H1 (cell line): ENCODE measurements around the gene ZNF85. TPM values are rescaled to one million over a fixed set of nuclear protein-coding genes. Genes with fewer than 3 reads are reported as not detected.

Source experiments
- ASH2L ChIP-seq: fragments of 200-600, 300-600 bp; sonication (generic); IDR thresholded peaks from one replicate; pipeline ENCODE4 v1.7.1; 2017; ENCODE audit warnings: low read length
- ATF2 ChIP-seq: IDR thresholded peaks from 2 replicates; pipeline ENCODE4 v1.6.1; 2012; ENCODE audit warnings: low read length, inconsistent platforms
- BACH1 ChIP-seq: IDR thresholded peaks from 2 replicates; pipeline ENCODE4 v1.6.1; 2012; ENCODE audit warnings: low read length, improper control_type of control experiment
- BRCA1 ChIP-seq: IDR thresholded peaks from 2 replicates; pipeline ENCODE4 v1.6.1; 2012; ENCODE audit warnings: low read depth, low read length, improper control_type of control experiment
- CHD2 ChIP-seq: IDR thresholded peaks from 2 replicates; pipeline ENCODE4 v1.6.1; 2012; ENCODE audit warnings: low read length, improper control_type of control experiment
- CTCF ChIP-seq, 3 experiments: IDR thresholded peaks; 1 replicate in 2 of 3; 2 replicates in 1 of 3; pipeline versions ENCODE4 v1.5.1 to v1.6.1; 2011; ENCODE audit warnings: low read length in 3 of 3, mild to moderate bottlenecking in 3 of 3, inconsistent platforms in 2 of 3, low read depth in 1 of 3, moderate library complexity in 1 of 3; ENCODE audit not compliant: insufficient read depth in 1 of 3; ENCODE audit errors: control extremely low read depth in 1 of 3
- EGR1 ChIP-seq: IDR thresholded peaks from 2 replicates; pipeline ENCODE4 v1.6.1; 2011; ENCODE audit warnings: low read depth, low read length, borderline replicate concordance
- JUND ChIP-seq: IDR thresholded peaks from 2 replicates; pipeline ENCODE4 v1.6.1; 2011; ENCODE audit warnings: mild to moderate bottlenecking, improper control_type of control experiment, low read length
- KDM4A ChIP-seq: IDR thresholded peaks from one replicate; pipeline ENCODE4 v1.7.1; 2012; ENCODE audit warnings: low read depth, mild to moderate bottlenecking, moderate library complexity, low read length, inconsistent platforms; ENCODE audit not compliant: severe bottlenecking
- NANOG ChIP-seq: IDR thresholded peaks from 2 replicates; pipeline ENCODE4 v1.6.1; 2011; ENCODE audit warnings: low read length, low read depth, mild to moderate bottlenecking, inconsistent platforms; ENCODE audit not compliant: insufficient read depth, poor library complexity, severe bottlenecking
- PHF8 ChIP-seq: fragments of 200-600 bp; sonication (generic); conservative IDR thresholded peaks from 2 replicates; pipeline ENCODE4 v1.7.1; 2012; ENCODE audit warnings: low read depth, mild to moderate bottlenecking, inconsistent platforms, low read length, moderate library complexity
- POLR2A ChIP-seq, 2 experiments: IDR thresholded peaks; 1 replicate in 1 of 2; 2 replicates in 1 of 2; pipeline ENCODE4 v1.6.1; 2011; ENCODE audit warnings: low read depth in 2 of 2, low read length in 2 of 2, mild to moderate bottlenecking in 2 of 2; ENCODE audit errors: control extremely low read depth in 1 of 2
- RFX5 ChIP-seq: IDR thresholded peaks from 2 replicates; pipeline ENCODE4 v1.6.1; 2011; ENCODE audit warnings: low read depth, low read length, improper control_type of control experiment, borderline replicate concordance
- SP2 ChIP-seq: IDR thresholded peaks from 2 replicates; pipeline ENCODE4 v1.6.1; 2012; ENCODE audit warnings: mild to moderate bottlenecking, low read length, inconsistent platforms
- TAF1 ChIP-seq: IDR thresholded peaks from 2 replicates; pipeline ENCODE4 v1.6.1; 2011; ENCODE audit warnings: mild to moderate bottlenecking, low read depth, low read length
- TAF7 ChIP-seq: optimal IDR thresholded peaks from 2 replicates; pipeline ENCODE3; 2011; ENCODE audit warnings: low read depth, mild to moderate bottlenecking, inconsistent platforms, low read length, moderate library complexity, borderline replicate concordance
- TBP ChIP-seq: IDR thresholded peaks from 2 replicates; pipeline ENCODE4 v1.6.1; 2011; ENCODE audit warnings: low read depth, low read length, improper control_type of control experiment
- USF2 ChIP-seq: IDR thresholded peaks from 2 replicates; pipeline ENCODE4 v1.6.1; 2011; ENCODE audit warnings: low read length, improper control_type of control experiment
- YY1 ChIP-seq: IDR thresholded peaks from 2 replicates; pipeline ENCODE4 v1.6.1; 2011; ENCODE audit warnings: low read depth, mild to moderate bottlenecking, low read length
- polyA plus RNA-seq, 7 experiments: library from polyadenylated mRNA; depleted of rRNA in 3 of 7; stranded (reverse) in 5 of 7; unstranded in 2 of 7; fragments of >200 nt in 5 of 7; fragments of 200-250 nt in 2 of 7; gene quantifications; 1 replicate in 5 of 7; 2 replicates in 1 of 7; 4 replicates in 1 of 7; pipeline versions ENCODE4 v1.2.1 to v1.2.3, GENCODE V29; 2011 to 2013; ENCODE audit warnings: missing spikeins in 2 of 7, mixed read lengths in 2 of 7
- total RNA-seq: library from RNA; stranded (reverse); fragmentation: NEBNext Ultra II Directional; extraction: Animal tissue kit (Norgen Biotek cat#: 25700); gene quantifications from 2 replicates; pipeline ENCODE4 v1.2.1, GENCODE V29; 2021

Gene ZNF85
- total and polyA plus RNA-seq, 2 of the 8 experiments (the other 6 are each of a cell fraction or from before 2014, with no cell fraction given): 7.6 to 22.2 TPM

GRCh38 chr19:20923077-20923871 lies at the start of gene ZNF85 (continued):
- peak; percentile 89 for TF ChIP-seq PHF8
- no peak for TF ChIP-seq BACH1
- TF ChIP-seq ASH2L: peak; percentile 56
- TF ChIP-seq TAF7: peak; percentile 60
- no peak for TF ChIP-seq NANOG
- TF ChIP-seq USF2: no peak
- peak; percentile 47; the same call in 1 of the 2 replicates for TF ChIP-seq SP2
- TF ChIP-seq CHD2: peak; percentile 80
- TF ChIP-seq EGR1: no peak
- TF ChIP-seq BRCA1: no peak
- peak; percentile 92 for TF ChIP-seq YY1
- TF ChIP-seq RFX5: no peak
- peak; percentile 86 for TF ChIP-seq TAF1
- peak; percentile 45 for TF ChIP-seq KDM4A
- peak; percentile 87; the same call in 1 of the 2 replicates for TF ChIP-seq TBP
- TF ChIP-seq JUND: no peak
- no peak for TF ChIP-seq CTCF (IDR thresholded peaks at IDR 0.05; ENCODE audit: control extremely low read depth in 1 of 3, insufficient read depth in 1 of 3, low read depth in 1 of 3, low read length in 3 of 3)
- no peak for TF ChIP-seq ATF2
- TF ChIP-seq POLR2A (IDR thresholded peaks at IDR 0.05; ENCODE audit: control extremely low read depth in 1 of 2, low read depth in 2 of 2, low read length in 2 of 2): peak; percentile 88 to 96
